A549 (cell line): Measurements from ENCODE around the gene EDNRB.

Experiments used
- BHLHE40 ChIP-seq: IDR thresholded peaks from 2 replicates; pipeline ENCODE4 v1.6.1; 2012; ENCODE audit warnings: low read depth, low read length, inconsistent platforms
- EP300 ChIP-seq, 2 experiments: fragments of >200 bp; sonication (Bioruptor Twin); formaldehyde crosslinking; IDR thresholded peaks; 2 replicates in 1 of 2; 3 replicates in 1 of 2; pipeline ENCODE4 v1.6.1; 2016 to 2017
- FOSL2 ChIP-seq, 2 experiments: fragments of 450-650 bp in 1 of 2; fragments of >200 bp in 1 of 2; sonication (Bioruptor Twin) in 1 of 2; formaldehyde crosslinking; IDR thresholded peaks; 2 replicates each; pipeline versions ENCODE4 v1.5.0 to v1.6.1; 2016 to 2020; ENCODE audit warnings: mild to moderate bottlenecking in 1 of 2, moderate library complexity in 1 of 2
- FOXS1 ChIP-seq: fragments of 250-450 bp; sonication (Bioruptor Pico); IDR thresholded peaks from 2 replicates; pipeline ENCODE4 v1.5.0; 2020; ENCODE audit warnings: mild to moderate bottlenecking, moderate library complexity
- HDAC2 ChIP-seq: fragments of 200-600 bp; sonication (generic); IDR thresholded peaks from 2 replicates; pipeline ENCODE4 v1.6.1; 2016
- JUN ChIP-seq, 2 experiments: fragments of >200 bp; sonication (Bioruptor Twin); formaldehyde crosslinking; IDR thresholded peaks; 2 replicates in 1 of 2; 3 replicates in 1 of 2; pipeline ENCODE4 v1.6.1; 2016 to 2017
- JUNB ChIP-seq: fragments of >200 bp; sonication (Bioruptor Twin); formaldehyde crosslinking; IDR thresholded peaks from 2 replicates; pipeline ENCODE4 v1.6.1; 2016
- POLR2AphosphoS2 ChIP-seq: conservative IDR thresholded peaks from 2 replicates; pipeline ENCODE4 v1.6.1; 2012; ENCODE audit warnings: low read length, improper control_type of control experiment, inconsistent platforms
- RAD21 ChIP-seq, 2 experiments: fragments of >200 bp in 1 of 2; sonication (Bioruptor Twin) in 1 of 2; formaldehyde crosslinking in 1 of 2; IDR thresholded peaks in 1 of 2; conservative IDR thresholded peaks in 1 of 2; 2 replicates in 1 of 2; 3 replicates in 1 of 2; pipeline ENCODE4 v1.6.1; 2012 to 2018; ENCODE audit warnings: inconsistent platforms in 1 of 2
- RNF2 ChIP-seq: fragments of 200-600 bp; sonication (generic); IDR thresholded peaks from 2 replicates; pipeline ENCODE4 v1.6.1; 2016; ENCODE audit warnings: low read depth, mild to moderate bottlenecking, antibody characterized with exemption, moderate library complexity, borderline replicate concordance
- SREBF2 ChIP-seq: fragments of 450-650 bp; IDR thresholded peaks from 2 replicates; pipeline ENCODE4 v1.6.1; 2014; ENCODE audit warnings: mild to moderate bottlenecking, moderate library complexity
- TF ChIP-seq, protein P1 (sequence below): fragments of >200 bp; sonication (Bioruptor Twin); formaldehyde crosslinking; IDR thresholded peaks from 3 replicates; pipeline ENCODE4 v1.5.1; 2016
- TF ChIP-seq, protein P2 (sequence below): IDR thresholded peaks from 2 replicates; pipeline ENCODE4 v1.6.1; 2012
- TF ChIP-seq, protein P3 (sequence below): fragments of 200-600 bp; sonication (generic); IDR thresholded peaks from 2 replicates; pipeline ENCODE4 v1.6.1; 2016; ENCODE audit warnings: antibody characterized with exemption, mild to moderate bottlenecking, moderate library complexity

DNA sequence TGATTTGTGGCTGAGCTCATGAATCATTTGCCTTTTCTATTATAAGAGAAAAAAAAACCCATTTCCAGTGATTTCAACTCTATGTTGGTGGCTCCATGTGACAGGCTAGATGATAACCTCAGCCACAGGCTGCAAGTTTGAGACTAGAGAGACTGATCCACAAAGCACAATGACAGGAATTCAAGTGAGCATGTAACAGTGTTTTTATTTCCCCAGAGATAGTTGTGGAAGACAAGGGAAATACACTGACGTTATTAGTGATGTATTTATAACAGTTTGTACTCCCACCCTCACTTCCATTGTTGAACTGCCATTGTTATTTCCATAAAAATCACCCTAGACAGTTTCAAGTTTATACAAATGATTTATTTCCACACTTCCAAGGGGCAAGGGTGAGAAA, 27.9 kb upstream of the EDNRB start:
- TF ChIP-seq RNF2 (no peak), BHLHE40 (no peak), RAD21 (conservative IDR thresholded peaks at IDR 0.05 in 1 of 2, IDR thresholded peaks at IDR 0.05 in 1 of 2) (no peak), FOXS1 (CRISPR knock-in tag) (no peak), POLR2AphosphoS2 (no peak), JUN (IDR thresholded peaks at IDR 0.05) (no peak), FOSL2 (IDR thresholded peaks at IDR 0.05) (no peak), FOSL2 (CRISPR knock-in tag; IDR thresholded peaks at IDR 0.05) (no peak), JUNB (no peak), SREBF2 (no peak), HDAC2 (no peak), EP300 (IDR thresholded peaks at IDR 0.05) (no peak)
- TF ChIP-seq, protein P1, sequence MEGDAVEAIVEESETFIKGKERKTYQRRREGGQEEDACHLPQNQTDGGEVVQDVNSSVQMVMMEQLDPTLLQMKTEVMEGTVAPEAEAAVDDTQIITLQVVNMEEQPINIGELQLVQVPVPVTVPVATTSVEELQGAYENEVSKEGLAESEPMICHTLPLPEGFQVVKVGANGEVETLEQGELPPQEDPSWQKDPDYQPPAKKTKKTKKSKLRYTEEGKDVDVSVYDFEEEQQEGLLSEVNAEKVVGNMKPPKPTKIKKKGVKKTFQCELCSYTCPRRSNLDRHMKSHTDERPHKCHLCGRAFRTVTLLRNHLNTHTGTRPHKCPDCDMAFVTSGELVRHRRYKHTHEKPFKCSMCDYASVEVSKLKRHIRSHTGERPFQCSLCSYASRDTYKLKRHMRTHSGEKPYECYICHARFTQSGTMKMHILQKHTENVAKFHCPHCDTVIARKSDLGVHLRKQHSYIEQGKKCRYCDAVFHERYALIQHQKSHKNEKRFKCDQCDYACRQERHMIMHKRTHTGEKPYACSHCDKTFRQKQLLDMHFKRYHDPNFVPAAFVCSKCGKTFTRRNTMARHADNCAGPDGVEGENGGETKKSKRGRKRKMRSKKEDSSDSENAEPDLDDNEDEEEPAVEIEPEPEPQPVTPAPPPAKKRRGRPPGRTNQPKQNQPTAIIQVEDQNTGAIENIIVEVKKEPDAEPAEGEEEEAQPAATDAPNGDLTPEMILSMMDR, result no peak
- TF ChIP-seq, protein P2, sequence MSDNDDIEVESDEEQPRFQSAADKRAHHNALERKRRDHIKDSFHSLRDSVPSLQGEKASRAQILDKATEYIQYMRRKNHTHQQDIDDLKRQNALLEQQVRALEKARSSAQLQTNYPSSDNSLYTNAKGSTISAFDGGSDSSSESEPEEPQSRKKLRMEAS, result no peak
- TF ChIP-seq, protein P3, sequence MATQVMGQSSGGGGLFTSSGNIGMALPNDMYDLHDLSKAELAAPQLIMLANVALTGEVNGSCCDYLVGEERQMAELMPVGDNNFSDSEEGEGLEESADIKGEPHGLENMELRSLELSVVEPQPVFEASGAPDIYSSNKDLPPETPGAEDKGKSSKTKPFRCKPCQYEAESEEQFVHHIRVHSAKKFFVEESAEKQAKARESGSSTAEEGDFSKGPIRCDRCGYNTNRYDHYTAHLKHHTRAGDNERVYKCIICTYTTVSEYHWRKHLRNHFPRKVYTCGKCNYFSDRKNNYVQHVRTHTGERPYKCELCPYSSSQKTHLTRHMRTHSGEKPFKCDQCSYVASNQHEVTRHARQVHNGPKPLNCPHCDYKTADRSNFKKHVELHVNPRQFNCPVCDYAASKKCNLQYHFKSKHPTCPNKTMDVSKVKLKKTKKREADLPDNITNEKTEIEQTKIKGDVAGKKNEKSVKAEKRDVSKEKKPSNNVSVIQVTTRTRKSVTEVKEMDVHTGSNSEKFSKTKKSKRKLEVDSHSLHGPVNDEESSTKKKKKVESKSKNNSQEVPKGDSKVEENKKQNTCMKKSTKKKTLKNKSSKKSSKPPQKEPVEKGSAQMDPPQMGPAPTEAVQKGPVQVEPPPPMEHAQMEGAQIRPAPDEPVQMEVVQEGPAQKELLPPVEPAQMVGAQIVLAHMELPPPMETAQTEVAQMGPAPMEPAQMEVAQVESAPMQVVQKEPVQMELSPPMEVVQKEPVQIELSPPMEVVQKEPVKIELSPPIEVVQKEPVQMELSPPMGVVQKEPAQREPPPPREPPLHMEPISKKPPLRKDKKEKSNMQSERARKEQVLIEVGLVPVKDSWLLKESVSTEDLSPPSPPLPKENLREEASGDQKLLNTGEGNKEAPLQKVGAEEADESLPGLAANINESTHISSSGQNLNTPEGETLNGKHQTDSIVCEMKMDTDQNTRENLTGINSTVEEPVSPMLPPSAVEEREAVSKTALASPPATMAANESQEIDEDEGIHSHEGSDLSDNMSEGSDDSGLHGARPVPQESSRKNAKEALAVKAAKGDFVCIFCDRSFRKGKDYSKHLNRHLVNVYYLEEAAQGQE, result no peak
